Measurements from ENCODE around the gene RAPH1. TPM values are rescaled to one million over a fixed set of nuclear protein-coding genes. Genes with fewer than 3 reads are reported as not detected.
"Not testable (repeated sequence)": the region's sequence is repeated elsewhere in the genome, so short reads cannot be mapped to it uniquely, and the experiment has no call there.

Gene RAPH1
- total RNA-seq, 1 experiment from 2014 or later: 22.8 TPM

DNA sequence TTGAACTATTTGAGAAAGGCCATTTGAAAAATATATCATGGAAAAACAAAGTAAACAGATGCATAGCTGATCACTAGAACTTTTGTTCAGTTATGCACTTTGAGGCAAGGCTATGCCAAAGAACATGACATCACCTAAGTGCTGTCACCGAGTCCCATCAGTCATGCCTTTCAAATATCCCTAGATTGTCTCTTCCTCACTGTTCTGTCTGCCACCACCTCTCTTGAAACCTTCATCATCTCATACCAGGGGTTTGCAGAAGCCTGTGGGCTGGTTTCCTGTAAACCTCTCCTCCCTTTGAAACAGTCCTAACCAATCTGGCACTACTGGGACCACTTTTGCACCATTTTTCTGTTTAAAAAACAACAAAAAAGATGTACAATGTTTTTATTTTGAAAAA, 12.3 kb upstream of the RAPH1 start:
- no peak for DNase-seq (ENCODE audit: low read depth)

- no peak for DNase-seq (ENCODE audit: low read depth)
Observed at GRCh38 chr2:203544402-203544801, 9.3 kb upstream of the RAPH1 start.

- no peak for DNase-seq (ENCODE audit: low read depth)
Observed at GRCh38 chr2:203543898-203544328, 8.8 kb upstream of the RAPH1 start.

- not testable (repeated sequence) for DNase-seq (ENCODE audit: low read depth)
Observed at GRCh38 chr2:203540598-203540997, 5.5 kb upstream of the RAPH1 start.

DNA sequence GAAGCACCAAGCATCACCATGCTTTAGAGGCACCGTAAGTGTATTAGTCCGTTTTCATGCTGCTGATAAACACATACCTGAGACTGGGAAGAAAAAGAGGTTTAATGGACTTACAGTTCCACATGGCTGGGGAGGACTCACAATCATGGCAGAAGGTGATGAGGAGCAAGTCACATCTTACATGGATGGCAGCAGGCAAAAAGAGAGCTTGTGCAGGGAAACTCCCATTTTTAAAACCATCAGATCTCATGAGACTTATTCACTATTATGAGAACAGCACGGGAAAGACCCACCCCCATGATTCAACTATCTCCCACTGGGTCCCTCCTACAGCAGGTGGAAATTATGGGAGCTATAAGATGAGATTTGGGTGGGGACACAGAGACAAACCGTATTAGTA, 3.1 kb upstream of the RAPH1 start:
- not testable (repeated sequence) for DNase-seq (ENCODE audit: low read depth)

DNA sequence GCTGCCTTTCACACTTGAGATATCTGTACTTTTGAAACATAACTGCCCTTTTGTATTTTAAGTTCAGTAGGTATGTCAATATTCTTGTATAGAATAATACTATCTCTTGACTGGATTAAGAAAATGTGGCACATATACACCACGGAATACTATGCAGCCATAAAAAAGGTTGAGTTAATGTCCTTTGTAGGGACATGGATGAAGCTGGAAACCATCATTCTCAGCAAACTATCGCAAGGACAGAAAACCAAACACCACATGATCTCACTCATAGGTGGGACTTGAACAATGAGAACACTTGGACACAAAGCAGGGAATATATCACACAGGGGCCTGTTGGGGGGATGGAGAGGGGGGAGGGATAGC, 1.5 kb upstream of the RAPH1 start:
- not testable (repeated sequence) for DNase-seq (ENCODE audit: low read depth)

DNA sequence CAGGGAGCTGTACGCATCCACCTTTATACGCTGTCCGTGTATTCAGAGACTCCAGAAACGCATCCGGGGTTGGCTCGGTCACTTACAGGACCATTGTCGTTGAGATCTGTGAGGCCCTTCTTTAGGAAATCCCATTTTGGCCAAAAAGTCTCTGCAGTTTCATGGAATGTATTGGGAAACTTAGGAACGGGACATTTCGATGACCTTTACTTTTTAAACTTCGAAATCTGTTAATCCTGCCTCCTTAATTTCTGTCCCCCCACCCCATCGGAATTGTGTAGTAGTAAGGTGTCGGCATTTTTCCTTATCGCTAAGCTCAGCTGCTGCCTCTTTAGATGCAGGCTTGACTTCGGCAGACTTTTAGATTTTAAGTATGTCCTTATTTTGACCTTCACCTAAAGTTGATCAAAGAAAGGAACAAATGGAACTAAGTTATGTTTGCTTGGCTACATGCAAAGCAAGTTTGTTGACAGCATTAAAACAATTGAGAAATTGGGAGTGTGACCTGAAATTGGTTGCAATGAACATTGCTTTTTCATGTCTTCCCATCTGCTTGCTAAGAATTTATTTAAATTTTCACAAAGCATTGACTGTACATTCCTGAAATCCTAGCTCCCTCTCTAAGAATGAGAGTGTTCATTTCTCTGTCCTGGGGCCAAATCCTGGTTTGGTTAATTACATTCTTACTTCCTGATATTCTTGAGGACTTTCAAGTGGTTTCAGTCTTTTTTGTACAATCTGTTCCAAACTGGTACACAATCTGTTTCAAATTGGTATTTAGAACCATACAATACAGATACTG, 884 bp upstream of the RAPH1 start:
- no peak for DNase-seq (ENCODE audit: low read depth)

GRCh38 chr2:203534621-203535077, 452 bp downstream of the RAPH1 start:
- DNase-seq (ENCODE audit: low read depth): peak; percentile 21

DNA sequence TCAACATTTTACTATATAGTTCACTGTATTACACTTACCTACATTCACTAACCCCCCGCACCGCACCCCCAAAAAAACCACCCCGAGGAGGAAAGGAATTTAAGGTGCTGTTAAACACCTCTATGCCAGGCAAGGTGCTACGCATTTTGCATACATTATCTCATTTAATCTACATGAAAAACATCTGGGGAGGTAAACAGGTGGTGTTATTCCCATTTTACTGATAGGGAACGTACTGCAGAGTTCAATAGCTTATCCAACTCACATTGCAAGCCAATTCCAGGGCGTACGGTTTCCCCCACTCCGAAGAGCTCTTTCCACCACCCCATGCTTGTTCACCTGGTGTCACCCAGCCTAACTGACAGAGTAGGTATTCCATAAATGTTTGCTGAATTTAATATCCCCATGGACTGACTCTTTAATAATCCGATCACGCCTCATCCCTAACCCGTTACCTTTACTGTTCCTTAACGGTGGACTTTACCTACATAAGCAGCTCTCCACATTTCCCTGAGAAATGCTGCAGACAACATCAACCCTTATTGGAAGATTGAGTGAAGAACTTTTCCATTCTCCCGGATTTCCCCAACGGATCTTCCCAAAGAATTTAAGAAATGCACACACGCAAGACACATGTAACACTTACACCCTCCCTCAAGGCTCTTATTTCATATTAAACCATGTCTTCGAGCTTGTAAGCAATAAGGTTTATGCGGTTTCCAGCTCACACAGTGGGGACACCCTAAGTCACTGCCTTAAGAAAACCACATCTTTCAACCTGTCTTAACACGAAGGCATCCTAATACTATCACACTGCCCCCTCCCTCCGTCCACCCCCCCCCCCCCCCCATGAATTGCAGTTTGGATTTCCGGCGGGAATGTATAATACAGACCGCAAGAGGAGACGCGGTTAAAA, 1.2 kb downstream of the RAPH1 start:
- DNase-seq (ENCODE audit: low read depth): peak; percentile 46

DNA sequence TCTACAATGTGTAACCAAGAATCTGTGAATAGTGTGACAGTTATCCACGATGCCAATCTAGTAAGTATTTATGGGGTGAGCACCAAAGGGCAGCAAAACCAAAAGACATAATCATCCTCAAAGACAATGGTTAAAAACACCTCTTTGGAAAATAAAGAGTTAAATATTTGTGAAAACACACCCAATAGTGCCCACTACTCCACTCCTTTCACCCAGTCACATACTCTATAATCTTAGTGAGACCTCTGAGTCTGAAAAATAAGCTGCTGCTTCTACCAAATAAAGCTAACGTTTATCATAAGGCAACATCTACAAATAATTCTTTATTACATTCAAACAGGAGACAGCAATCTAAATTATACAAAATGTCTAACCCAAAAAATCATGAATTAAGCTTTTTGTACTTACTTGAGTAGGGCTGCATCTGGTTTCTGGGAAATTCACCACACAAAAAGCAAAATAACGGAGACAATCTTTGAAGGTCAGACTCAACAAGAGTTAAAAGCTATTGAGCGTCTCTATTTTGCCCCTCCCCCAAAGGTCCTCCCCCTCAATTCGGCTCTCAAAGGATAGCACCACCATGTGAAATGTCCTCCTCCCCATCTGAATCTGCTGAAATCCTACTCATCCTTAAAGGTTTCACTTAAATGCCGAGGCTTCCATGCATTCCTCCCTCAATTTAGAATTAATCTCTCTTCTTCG, 2.0 kb downstream of the RAPH1 start:
- DNase-seq (ENCODE audit: low read depth): peak; percentile 32

- DNase-seq (ENCODE audit: low read depth): no peak
Observed at GRCh38 chr2:203527719-203528118, 7.4 kb downstream of the RAPH1 start.

DNA sequence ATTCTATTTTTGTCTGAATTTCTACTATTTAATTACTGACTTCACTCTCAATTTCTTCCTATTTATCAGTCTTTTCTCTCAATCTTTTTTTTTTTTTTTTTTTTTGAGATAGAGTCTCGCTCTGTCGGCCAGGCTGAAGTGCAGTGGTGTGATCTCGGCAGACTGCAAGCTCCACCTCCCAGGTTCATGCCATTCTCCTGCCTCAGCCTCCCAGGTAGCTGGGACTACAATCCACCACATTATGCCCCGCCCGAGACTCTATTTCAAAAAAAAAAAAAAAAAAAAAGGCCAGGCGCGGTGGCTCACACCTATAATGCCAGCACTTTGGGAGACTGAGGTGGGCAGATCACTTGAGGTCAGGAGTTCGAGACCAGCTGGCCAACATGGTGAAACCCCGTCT, 21.8 kb downstream of the RAPH1 start:
- DNase-seq (ENCODE audit: low read depth): not testable (repeated sequence)

DNA sequence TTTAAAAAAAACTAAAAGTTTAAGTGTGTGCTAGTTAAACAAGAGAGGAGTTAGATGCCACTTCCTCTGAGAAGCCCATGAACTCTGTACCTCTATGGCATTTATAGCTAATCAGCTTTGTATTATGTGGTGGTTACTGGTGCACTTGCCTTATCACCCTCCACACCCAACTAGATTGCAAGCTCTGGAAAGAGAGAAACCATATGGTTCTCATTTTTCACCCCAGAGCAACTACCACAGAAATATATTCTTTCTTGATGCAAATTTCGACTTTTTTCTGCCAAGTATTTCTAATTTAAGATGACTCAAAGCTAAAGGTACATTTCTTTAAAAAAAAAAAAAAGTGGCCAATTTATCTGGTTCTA, 24.2 kb downstream of the RAPH1 start:
- no peak for DNase-seq (ENCODE audit: low read depth)

DNA sequence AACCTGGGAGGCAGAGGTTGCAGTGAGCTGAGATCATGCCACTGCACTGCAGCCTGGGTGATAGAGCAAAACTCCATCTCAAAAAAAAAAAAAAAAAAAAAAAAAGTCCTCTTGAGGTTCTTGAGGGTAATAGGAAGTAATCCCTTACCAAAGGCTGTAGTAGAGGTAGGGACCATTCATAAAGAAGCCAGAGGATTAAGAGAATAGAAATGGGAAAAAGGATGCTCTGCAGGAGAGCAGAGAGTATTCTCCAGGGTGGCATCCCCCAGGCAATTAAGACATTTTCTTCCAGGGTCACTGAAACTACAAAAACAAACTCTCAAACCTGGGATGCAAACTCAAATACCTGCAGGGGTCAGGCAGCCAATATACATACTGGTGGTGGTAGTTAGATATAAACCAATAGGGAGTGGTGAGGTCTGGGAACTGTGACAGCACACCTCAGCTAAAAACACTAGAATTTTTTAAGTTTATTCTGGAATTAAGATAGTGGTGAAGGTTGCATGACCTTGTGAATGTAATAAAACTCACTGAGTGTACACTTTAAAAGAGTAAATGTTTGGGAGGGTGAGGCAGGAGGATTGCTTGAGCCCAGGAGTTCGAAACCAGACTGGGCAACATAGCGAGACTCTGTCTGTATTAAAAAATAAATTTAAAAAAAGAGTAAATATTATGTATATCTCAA, 24.7 kb downstream of the RAPH1 start:
- no peak for DNase-seq (ENCODE audit: low read depth)

DNA sequence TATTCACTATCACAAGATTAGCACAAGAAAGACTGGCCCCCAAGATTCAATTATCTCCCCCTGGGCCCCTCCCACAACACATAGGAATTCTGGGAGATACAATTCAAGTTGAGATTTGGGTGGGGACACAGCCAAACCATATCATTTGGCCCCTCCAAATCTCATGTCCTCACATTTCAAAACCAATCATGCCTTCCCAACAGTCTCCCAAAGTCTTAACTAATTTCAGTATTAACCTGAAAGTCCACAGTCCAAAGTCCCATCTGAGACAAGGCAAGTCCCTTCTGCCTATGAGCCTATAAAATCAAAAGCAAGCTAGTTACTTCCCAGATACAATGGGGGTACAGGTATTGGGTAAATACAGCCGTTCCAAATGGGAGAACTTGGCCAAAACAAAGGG, 31.6 kb downstream of the RAPH1 start:
- not testable (repeated sequence) for DNase-seq (ENCODE audit: low read depth)

DNA sequence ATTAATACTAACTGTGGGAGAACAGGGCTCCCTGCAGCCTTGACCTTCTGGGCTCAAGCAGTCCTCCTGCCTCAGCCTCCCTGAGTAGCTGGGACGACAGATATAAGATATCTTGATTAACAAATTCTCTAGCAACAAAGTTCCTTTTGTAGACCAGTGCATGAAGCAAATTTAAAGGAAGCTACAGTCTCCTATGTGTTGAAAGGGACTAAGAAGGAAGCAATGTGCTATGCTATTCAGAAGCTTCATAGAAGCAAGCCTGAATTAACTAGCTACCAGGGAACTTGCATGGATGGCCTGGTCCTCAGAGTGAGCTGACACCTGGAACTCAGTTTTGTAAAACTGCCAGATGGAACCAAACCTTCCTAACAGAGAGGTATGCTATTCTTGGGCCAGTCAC, 33.2 kb downstream of the RAPH1 start:
- DNase-seq (ENCODE audit: low read depth): no peak

GRCh38 chr2:203500951-203501350, 34.1 kb downstream of the RAPH1 start:
- DNase-seq (ENCODE audit: low read depth): no peak

DNA sequence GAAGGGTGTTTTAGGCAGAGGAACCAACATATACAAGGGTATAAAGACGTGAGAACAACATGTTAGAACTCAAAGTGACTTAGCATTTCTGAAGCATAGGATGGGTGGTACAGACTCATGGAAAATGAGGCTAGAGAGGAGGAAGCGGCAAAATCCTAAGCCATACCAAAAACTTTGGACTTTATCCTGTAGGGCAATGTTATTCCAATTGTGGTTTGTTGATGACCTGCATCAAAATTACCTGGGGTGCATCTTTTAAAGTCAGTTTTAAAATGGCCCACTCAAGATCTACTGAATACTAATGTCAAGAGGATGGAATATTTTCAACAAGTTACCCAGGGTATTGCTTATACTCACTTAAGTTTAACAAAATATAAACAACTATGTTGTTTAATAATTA, 34.8 kb downstream of the RAPH1 start:
- DNase-seq (ENCODE audit: low read depth): no peak

DNA sequence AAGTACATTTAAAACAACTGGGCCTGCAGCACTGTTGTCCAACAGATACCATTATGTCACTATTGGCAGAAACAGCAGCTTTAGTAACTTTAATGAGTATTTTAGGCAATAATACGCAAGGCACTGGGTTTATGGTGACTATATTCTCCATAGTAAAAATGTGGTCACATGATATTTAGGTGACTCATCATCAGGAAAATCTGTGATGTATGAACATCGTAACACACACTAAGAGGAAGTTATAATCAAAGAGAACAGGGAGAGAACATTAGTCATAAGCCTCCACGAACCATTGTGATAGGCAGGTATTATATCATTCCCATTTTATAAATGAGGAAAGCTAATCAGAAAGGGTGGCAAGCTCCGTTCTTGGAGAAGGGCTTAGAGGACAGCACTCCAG, 36.9 kb downstream of the RAPH1 start:
- peak; percentile 82 for DNase-seq (ENCODE audit: low read depth)

DNA sequence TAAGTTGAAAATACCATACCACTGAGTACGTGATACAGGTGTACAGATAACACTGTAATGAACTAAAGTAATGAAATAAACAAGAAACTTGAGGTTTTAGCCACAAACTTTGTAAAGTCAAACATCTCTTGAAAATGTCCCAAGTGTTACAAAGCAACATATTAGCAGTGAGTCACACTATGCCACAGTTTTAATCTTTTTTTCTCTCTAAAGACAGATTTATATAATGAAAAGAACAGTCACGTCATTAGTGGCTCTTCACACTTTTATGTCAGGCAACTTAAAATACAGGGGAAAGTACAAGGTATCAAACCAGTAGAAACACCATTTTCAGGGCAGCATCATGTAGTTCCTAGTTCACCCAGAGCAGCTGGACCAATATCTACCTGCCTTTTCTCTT, 42.1 kb downstream of the RAPH1 start:
- no peak for DNase-seq (ENCODE audit: low read depth)

- no peak for DNase-seq (ENCODE audit: low read depth)
Observed at GRCh38 chr2:203490391-203490790, 44.7 kb downstream of the RAPH1 start.

All from HT1080 (cell line).